C4-2B (cell line): ENCODE results near the gene CGREF1.

Experiments used
- ZFX ChIP-seq: fragments of 450-650 bp; IDR thresholded peaks from 2 replicates; pipeline ENCODE4 v1.6.1; 2017
- TF ChIP-seq, protein P1 (sequence below): fragments of 450-650 bp; conservative IDR thresholded peaks from 2 replicates; pipeline ENCODE4 v1.5.1; 2017; ENCODE audit warnings: mild to moderate bottlenecking

DNA sequence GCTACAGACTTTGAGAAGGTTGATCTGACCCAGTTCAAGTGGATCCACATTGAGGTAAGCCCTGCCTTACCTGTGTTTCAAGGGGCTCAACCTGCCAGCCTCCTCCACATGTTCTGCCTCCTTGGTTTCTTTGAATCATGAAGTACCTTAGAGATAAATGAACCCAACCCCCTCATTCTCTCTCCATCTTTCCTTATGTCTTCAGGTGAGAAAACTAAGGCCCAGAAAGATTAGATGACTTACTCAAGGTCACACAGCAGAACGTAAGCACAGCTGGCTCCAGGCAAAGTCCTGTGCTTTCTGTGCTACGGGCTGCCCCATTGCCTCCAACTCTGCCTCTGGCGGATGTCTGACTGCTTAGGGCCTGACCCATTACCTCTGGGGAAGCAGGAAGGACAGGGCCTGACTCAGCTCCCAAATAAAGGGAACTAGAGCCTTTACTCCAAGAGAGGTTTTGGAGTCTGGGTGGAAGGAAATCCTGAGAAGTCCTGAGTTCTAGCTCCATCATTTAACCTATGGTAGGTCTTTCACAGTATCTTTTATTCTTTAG is 22.1 kb downstream of the CGREF1 start:
- TF ChIP-seq, protein P1, sequence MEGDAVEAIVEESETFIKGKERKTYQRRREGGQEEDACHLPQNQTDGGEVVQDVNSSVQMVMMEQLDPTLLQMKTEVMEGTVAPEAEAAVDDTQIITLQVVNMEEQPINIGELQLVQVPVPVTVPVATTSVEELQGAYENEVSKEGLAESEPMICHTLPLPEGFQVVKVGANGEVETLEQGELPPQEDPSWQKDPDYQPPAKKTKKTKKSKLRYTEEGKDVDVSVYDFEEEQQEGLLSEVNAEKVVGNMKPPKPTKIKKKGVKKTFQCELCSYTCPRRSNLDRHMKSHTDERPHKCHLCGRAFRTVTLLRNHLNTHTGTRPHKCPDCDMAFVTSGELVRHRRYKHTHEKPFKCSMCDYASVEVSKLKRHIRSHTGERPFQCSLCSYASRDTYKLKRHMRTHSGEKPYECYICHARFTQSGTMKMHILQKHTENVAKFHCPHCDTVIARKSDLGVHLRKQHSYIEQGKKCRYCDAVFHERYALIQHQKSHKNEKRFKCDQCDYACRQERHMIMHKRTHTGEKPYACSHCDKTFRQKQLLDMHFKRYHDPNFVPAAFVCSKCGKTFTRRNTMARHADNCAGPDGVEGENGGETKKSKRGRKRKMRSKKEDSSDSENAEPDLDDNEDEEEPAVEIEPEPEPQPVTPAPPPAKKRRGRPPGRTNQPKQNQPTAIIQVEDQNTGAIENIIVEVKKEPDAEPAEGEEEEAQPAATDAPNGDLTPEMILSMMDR = no peak
- no peak for TF ChIP-seq ZFX
